HepG2 (cell line): ENCODE results near the gene S1PR5. TPM values are rescaled to one million over a fixed set of nuclear protein-coding genes. Genes with fewer than 3 reads are reported as not detected.

Source experiments
- ATAC-seq: fragments of 200-7000 bp; cut with Tn5 transposase; 3 replicates; pipeline ENCODE4 v1.9.1; 2020; ENCODE audit warnings: mild to moderate bottlenecking, moderate library complexity
- BruUV-seq: library from RNA; stranded (reverse); fragments of 400-500 nt; replicated peaks from 2 replicates; lab custom pipeline; 2021; lab: Mats Ljungman, UMichigan
- CTCF ChIA-PET: fragments of 300-600 bp; formaldehyde crosslinking; extraction: SDS; loops from one replicate; lab custom pipeline; 2021; ENCODE audit warnings: low total read pairs, inconsistent platforms, low intra/inter-chr PET ratio; lab: Yijun Ruan, JAX
- POLR2A ChIA-PET: fragments of 350-600 bp; sonication (Branson Sonifier 250); formaldehyde crosslinking; loops from one replicate; lab custom pipeline; 2020; ENCODE audit warnings: antibody characterized with exemption, inconsistent platforms; lab: Yijun Ruan, JAX
- DNase-seq: peaks from one replicate; pipeline ENCODE4 v3.0.0-alpha.2; 2015; ENCODE audit warnings: low spot score
- FAIRE-seq: peaks from 3 replicates; lab custom pipeline; 2011; peaks lifted over from hg19 to GRCh38; lab: Jason Lieb, UNC
- H2AFZ ChIP-seq: one replicate; pipeline ENCODE4 v1.6.1; 2011; ENCODE audit warnings: low read length, inconsistent platforms
- H3K27ac ChIP-seq: fragments of 300-600 bp; 3 replicates; pipeline ENCODE4 v1.8.0; 2011; ENCODE audit warnings: mixed run types, mild to moderate bottlenecking, mixed read lengths, low read length, inconsistent platforms; ENCODE audit not compliant: insufficient read depth; ENCODE audit errors: extremely low read length
- H3K27me3 ChIP-seq, 2 experiments: fragments of 200-600 bp in 1 of 2; 2 replicates in 1 of 2; 3 replicates in 1 of 2; pipeline versions ENCODE4 v1.6.0 to v1.8.0; 2011; ENCODE audit warnings: low read length in 2 of 2, mild to moderate bottlenecking in 2 of 2, moderate library complexity in 2 of 2, inconsistent platforms in 1 of 2; ENCODE audit not compliant: insufficient read depth in 2 of 2, control insufficient read depth in 1 of 2
- H3K36me3 ChIP-seq, 2 experiments: fragments of 200-600 bp in 1 of 2; replicated peaks in 1 of 2; 2 replicates in 1 of 2; 3 replicates in 1 of 2; pipeline versions ENCODE4 v1.5.1 to v1.8.0; 2011; ENCODE audit warnings: low read length in 2 of 2, inconsistent platforms in 1 of 2; ENCODE audit not compliant: insufficient read depth in 2 of 2, control insufficient read depth in 1 of 2
- H3K4me1 ChIP-seq: 2 replicates; pipeline ENCODE4 v1.5.1; 2012; ENCODE audit warnings: low read length, inconsistent platforms; ENCODE audit not compliant: insufficient read depth
- H3K4me2 ChIP-seq: 2 replicates; pipeline ENCODE4 v1.6.0; 2011; ENCODE audit warnings: low read depth, low read length, inconsistent platforms
- H3K4me3 ChIP-seq, 3 experiments: fragments of 200-600 bp in 1 of 3; sonication (generic), shearing (Covaris generic) in 1 of 3; replicated peaks in 1 of 3; 2 replicates each; pipeline ENCODE4 v1.5.1; 2011 to 2016; ENCODE audit warnings: low read length in 3 of 3, inconsistent platforms in 2 of 3, low read depth in 2 of 3, mild to moderate bottlenecking in 2 of 3, control low read depth in 1 of 3, mixed read lengths in 1 of 3; ENCODE audit not compliant: insufficient read depth in 1 of 3
- H3K79me2 ChIP-seq: one replicate; pipeline ENCODE4 v1.6.1; 2011; ENCODE audit warnings: low read length, inconsistent platforms; ENCODE audit not compliant: insufficient read depth
- H3K9ac ChIP-seq: 2 replicates; pipeline ENCODE4 v1.6.0; 2011; ENCODE audit warnings: mild to moderate bottlenecking, low read depth, low read length, inconsistent platforms; ENCODE audit not compliant: insufficient read depth
- H3K9me3 ChIP-seq: 2 replicates; pipeline ENCODE4 v1.5.1; 2012; ENCODE audit warnings: mild to moderate bottlenecking, low read length
- H4K20me1 ChIP-seq: 2 replicates; pipeline ENCODE4 v1.6.0; 2011; ENCODE audit warnings: inconsistent platforms, mild to moderate bottlenecking, low read length, moderate library complexity; ENCODE audit not compliant: insufficient read depth
- CBFB ChIP-seq: sonication (generic); formaldehyde crosslinking; IDR thresholded peaks from 2 replicates; pipeline ENCODE4 v1.4.0; 2020; ENCODE audit warnings: missing genetic modification reagents
- CTCF ChIP-seq: sonication (generic); formaldehyde crosslinking; IDR thresholded peaks from 2 replicates; pipeline ENCODE4 v1.5.0; 2020; ENCODE audit warnings: mild to moderate bottlenecking, missing genetic modification reagents, moderate library complexity
- HDAC1 ChIP-seq: sonication (generic); formaldehyde crosslinking; IDR thresholded peaks from 2 replicates; pipeline ENCODE4 v1.5.1; 2020; ENCODE audit warnings: mild to moderate bottlenecking, missing genetic modification reagents
- HMG20A ChIP-seq: IDR thresholded peaks from 2 replicates; pipeline ENCODE4 v1.6.1; 2016; ENCODE audit warnings: borderline replicate concordance
- MAFF ChIP-seq: IDR thresholded peaks from 2 replicates; pipeline ENCODE4 v1.6.1; 2011; ENCODE audit warnings: low read depth, low read length, improper control_type of control experiment
- ZNF547 ChIP-seq: sonication (generic); formaldehyde crosslinking; IDR thresholded peaks from 2 replicates; pipeline ENCODE4 v1.5.1; 2020; ENCODE audit warnings: mild to moderate bottlenecking, missing genetic modification reagents
- ZNF615 ChIP-seq: sonication (generic); formaldehyde crosslinking; IDR thresholded peaks from 2 replicates; pipeline ENCODE4 v1.5.0; 2020; ENCODE audit warnings: mild to moderate bottlenecking, missing genetic modification reagents, borderline replicate concordance
- ZNF775 ChIP-seq: sonication (generic); formaldehyde crosslinking; IDR thresholded peaks from 2 replicates; pipeline ENCODE4 v1.4.0; 2020; ENCODE audit warnings: missing genetic modification reagents, mild to moderate bottlenecking, moderate library complexity, borderline replicate concordance
- ZXDC ChIP-seq: sonication (generic); formaldehyde crosslinking; IDR thresholded peaks from 2 replicates; pipeline ENCODE4 v1.5.0; 2020; ENCODE audit warnings: mild to moderate bottlenecking, missing genetic modification reagents
- WGBS: methylation state at CpG from one replicate; pipeline ENCODE4 v1.1.6; 2017; ENCODE audit warnings: low lambda C conversion rate; 5-methylcytosine and 5-hydroxymethylcytosine counted together
- in situ Hi-C: cut with HindIII; loops from 2 replicates; pipeline ENCODE4 v1.10.0; 2017; ENCODE audit warnings: low pct_unique_long_range_greater_than_20kb; ENCODE audit not compliant: extremely low pct_ligation_motif_present
- intact Hi-C: fragments of 100-400 bp; cut with micrococcal nuclease; formaldehyde crosslinking; loops from one replicate; pipeline ENCODE4 v1.10.0; 2022; ENCODE audit not compliant: unreplicated experiment
- polyA plus RNA-seq, 8 experiments: library from polyadenylated mRNA; depleted of rRNA in 3 of 8; stranded (reverse) in 7 of 8; unstranded in 1 of 8; fragments of >200 nt; fragmentation: Illumina TruSeq in 4 of 8; extraction: Trizol in 4 of 8; gene quantifications; 2 replicates each; pipeline versions ENCODE4 v1.2.1 to v1.2.3, GENCODE V29; 2011 to 2016; ENCODE audit warnings: low read depth in 4 of 8, missing spikeins in 1 of 8, mixed read lengths in 1 of 8; ENCODE audit not compliant: insufficient read depth in 1 of 8
- total RNA-seq, 5 experiments: library from RNA; depleted of rRNA; stranded (reverse); fragments of >200 nt; fragmentation: Illumina TruSeq; extraction: Trizol; gene quantifications; 2 replicates each; pipeline ENCODE4 v1.2.3, GENCODE V29; 2016; ENCODE audit warnings: low read depth in 1 of 5

Gene S1PR5
- total and polyA plus RNA-seq, 2 of the 13 experiments (the other 11 are each of a cell fraction or from before 2014, with no cell fraction given), result 0.04 TPM; not detected in 1

- TF ChIP-seq ZXDC (CRISPR knock-in tag) (no peak), CTCF (CRISPR knock-in tag) (peak; percentile 43), HDAC1 (CRISPR knock-in tag) (no peak)
These were observed 47.9 kb upstream of the S1PR5 start (continued) for GRCh38 chr19:10565028-10565566.

- POLR2A ChIA-PET, result interaction anchor here (1.6 kb wide), 1 partner anchor 10 kb away, joined by 4 read pairs; no protein-coding TSS in a partner anchor
These were observed 45.4 kb upstream of the S1PR5 start for GRCh38 chr19:10562609-10563008.

More at GRCh38 chr19:10562609-10563008, 45.4 kb upstream of the S1PR5 start:
- TF ChIP-seq ZNF547 (CRISPR knock-in tag) (no peak), MAFF (no peak), ZNF775 (CRISPR knock-in tag) (no peak), CBFB (CRISPR knock-in tag) (no peak), ZNF615 (CRISPR knock-in tag) (no peak), HMG20A (no peak)
- intact Hi-C loops (no loop called here), in situ Hi-C loops (no loop called here)
- Histone ChIP-seq H3K4me1 (peaks cover 25% of the 10 kb centered on the region), H3K4me2 (no peak overlapping the region), H3K27me3 (no peaks in the 10 kb centered on the region), H3K79me2 (peaks cover 10% of the 10 kb centered on the region), H2AFZ (no peak overlapping the region), H3K27ac (no peak overlapping the region), H3K4me3 (no peak overlapping the region), H4K20me1 (no peaks in the 10 kb centered on the region), H3K36me3 (peaks cover 13 to 27% of the 10 kb centered on the region in 2 experiments; a peak in 4 of 5 replicates), H3K9ac (no peak overlapping the region), H3K9me3 (no peaks in the 10 kb centered on the region)
- FAIRE-seq (no peak), DNase-seq (no peak), ATAC-seq (no peak)
- 97% methylated on average over 5 of the region's 5 CpGs for WGBS
- BruUV-seq, result TSS peak; percentile 29
- CTCF ChIA-PET, result no interaction called here
